ENCODE results near the gene BCL2L15. TPM values are rescaled to one million over a fixed set of nuclear protein-coding genes. Genes with fewer than 3 reads are reported as not detected.

The BCL2L15 gene
- total and polyA plus RNA-seq, 10 of the 15 experiments (the other 5 are each of a cell fraction or from before 2014, with no cell fraction given), result 0.42 to 1.2 (median 0.59) TPM

DNA sequence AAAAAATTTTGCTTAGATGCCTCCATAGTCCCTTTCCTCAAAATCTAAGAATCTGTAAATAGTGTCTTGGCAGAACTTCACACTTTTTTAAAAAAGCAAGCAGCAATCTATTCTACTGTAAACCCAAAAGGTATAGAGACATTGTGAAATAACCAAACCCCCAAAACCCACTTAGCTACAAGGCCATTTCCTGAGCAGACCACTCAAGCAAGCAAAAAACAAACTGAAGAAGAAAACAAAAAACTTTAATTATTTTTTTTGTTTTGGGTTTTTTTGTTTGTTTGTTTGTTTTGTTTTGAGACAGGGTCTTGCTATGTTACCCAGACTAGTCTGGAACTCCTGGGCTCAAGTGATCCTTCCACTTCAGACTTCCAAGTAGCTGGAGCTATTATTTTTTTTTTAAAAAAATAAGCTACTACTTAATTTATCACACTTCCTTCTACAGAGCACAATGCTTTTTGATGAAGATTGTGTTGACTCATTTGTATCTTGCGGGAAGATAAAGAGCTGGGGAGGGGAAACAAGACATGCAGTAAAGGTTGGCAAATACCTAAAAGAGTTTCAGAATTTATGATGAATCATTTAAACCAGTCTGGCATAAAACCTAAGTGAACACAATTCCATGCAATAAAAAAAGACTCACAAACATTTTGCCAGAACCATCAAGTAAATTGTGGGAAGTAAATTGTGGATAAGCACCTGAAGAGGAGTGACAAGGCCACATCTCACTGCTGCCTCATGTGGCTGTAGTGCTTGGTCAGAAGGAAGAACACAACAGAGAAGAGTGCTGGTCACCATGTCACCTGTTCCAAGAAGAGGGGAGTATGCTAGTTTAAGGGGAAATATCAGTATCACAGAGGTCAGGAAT lies 13.1 kb downstream of the BCL2L15 start (continued):
- TF ChIP-seq POU2F2 (IDR thresholded peaks at IDR 0.05; ENCODE audit: borderline replicate concordance, low read depth, low read length) (no peak), NFXL1 (IDR thresholded peaks at IDR 0.05; ENCODE audit: borderline replicate concordance) (no peak), ZNF384 (IDR thresholded peaks at IDR 0.05; ENCODE audit: borderline replicate concordance, low read depth, low read length) (peak; percentile 25; the same call in 1 of the 2 replicates), BHLHE40 (IDR thresholded peaks at IDR 0.05; ENCODE audit: borderline replicate concordance in 1 of 2, low read depth in 2 of 2, low read length in 1 of 2) (peak; percentile 46 to 48; a peak in 2 of 4 replicates), RAD51 (IDR thresholded peaks at IDR 0.05) (peak; percentile 89), BRCA1 (IDR thresholded peaks at IDR 0.05; ENCODE audit: low read depth, low read length) (no peak), SUZ12 (IDR thresholded peaks at IDR 0.05; ENCODE audit: unreplicated experiment) (no peak), IRF4 (IDR thresholded peaks at IDR 0.05; ENCODE audit: low read depth, low read length) (no peak; the same call in 1 of the 2 replicates), BACH1 (IDR thresholded peaks at IDR 0.05; ENCODE audit: borderline replicate concordance) (no peak), ASH2L (IDR thresholded peaks at IDR 0.05; ENCODE audit: borderline replicate concordance, low read depth) (no peak), CEBPB (IDR thresholded peaks at IDR 0.05; ENCODE audit: borderline replicate concordance in 1 of 2, low read depth in 2 of 2, low read length in 2 of 2) (no peak), RFX5 (IDR thresholded peaks at IDR 0.05; ENCODE audit: low read depth, low read length) (no peak), ZSCAN29 (IDR thresholded peaks at IDR 0.05) (no peak), EED (IDR thresholded peaks at IDR 0.05; ENCODE audit: low read depth) (0 out of 2 replicates have a peak, but pooled peaks have one; percentile 37), RAD21 (IDR thresholded peaks at IDR 0.05; ENCODE audit: insufficient read depth, low read depth, low read length) (peak; percentile 30; the same call in 1 of the 2 replicates), CBX5 (IDR thresholded peaks at IDR 0.05; ENCODE audit: low read depth) (no peak), NFYB (IDR thresholded peaks at IDR 0.05; ENCODE audit: insufficient read depth, low read depth, low read length) (no peak), STAT1 (conservative IDR thresholded peaks at IDR 0.05) (no peak), RELA (IDR thresholded peaks at IDR 0.05; ENCODE audit: borderline replicate concordance, partially characterized antibody) (no peak), ZZZ3 (IDR thresholded peaks at IDR 0.05; ENCODE audit: control insufficient read depth, insufficient read length, low read depth) (no peak), SRF (IDR thresholded peaks at IDR 0.05; ENCODE audit: low read depth in 2 of 2, low read length in 2 of 2) (no peak)
- TF ChIP-seq, protein P1, sequence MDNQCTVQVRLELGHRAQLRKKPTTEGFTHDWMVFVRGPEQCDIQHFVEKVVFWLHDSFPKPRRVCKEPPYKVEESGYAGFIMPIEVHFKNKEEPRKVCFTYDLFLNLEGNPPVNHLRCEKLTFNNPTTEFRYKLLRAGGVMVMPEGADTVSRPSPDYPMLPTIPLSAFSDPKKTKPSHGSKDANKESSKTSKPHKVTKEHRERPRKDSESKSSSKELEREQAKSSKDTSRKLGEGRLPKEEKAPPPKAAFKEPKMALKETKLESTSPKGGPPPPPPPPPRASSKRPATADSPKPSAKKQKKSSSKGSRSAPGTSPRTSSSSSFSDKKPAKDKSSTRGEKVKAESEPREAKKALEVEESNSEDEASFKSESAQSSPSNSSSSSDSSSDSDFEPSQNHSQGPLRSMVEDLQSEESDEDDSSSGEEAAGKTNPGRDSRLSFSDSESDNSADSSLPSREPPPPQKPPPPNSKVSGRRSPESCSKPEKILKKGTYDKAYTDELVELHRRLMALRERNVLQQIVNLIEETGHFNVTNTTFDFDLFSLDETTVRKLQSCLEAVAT (IDR thresholded peaks at IDR 0.05), result no peak
- TF ChIP-seq, protein P2, sequence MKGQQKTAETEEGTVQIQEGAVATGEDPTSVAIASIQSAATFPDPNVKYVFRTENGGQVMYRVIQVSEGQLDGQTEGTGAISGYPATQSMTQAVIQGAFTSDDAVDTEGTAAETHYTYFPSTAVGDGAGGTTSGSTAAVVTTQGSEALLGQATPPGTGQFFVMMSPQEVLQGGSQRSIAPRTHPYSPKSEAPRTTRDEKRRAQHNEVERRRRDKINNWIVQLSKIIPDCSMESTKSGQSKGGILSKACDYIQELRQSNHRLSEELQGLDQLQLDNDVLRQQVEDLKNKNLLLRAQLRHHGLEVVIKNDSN (IDR thresholded peaks at IDR 0.05; ENCODE audit: borderline replicate concordance, extremely low read length, insufficient read depth, low read depth, low read length), result peak; percentile 21
- TF ChIP-seq, protein P3, sequence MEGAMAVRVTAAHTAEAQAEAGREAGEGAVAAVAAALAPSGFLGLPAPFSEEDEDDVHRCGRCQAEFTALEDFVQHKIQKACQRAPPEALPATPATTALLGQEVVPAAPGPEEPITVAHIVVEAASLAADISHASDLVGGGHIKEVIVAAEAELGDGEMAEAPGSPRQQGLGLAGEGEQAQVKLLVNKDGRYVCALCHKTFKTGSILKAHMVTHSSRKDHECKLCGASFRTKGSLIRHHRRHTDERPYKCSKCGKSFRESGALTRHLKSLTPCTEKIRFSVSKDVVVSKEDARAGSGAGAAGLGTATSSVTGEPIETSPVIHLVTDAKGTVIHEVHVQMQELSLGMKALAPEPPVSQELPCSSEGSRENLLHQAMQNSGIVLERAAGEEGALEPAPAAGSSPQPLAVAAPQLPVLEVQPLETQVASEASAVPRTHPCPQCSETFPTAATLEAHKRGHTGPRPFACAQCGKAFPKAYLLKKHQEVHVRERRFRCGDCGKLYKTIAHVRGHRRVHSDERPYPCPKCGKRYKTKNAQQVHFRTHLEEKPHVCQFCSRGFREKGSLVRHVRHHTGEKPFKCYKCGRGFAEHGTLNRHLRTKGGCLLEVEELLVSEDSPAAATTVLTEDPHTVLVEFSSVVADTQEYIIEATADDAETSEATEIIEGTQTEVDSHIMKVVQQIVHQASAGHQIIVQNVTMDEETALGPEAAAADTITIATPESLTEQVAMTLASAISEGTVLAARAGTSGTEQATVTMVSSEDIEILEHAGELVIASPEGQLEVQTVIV (IDR thresholded peaks at IDR 0.05; ENCODE audit: borderline replicate concordance, partially characterized antibody), result no peak

All from GM12878 (cell line).